HG03025 (cell line): Measurements from ENCODE around the gene FRZB.

Experiments used
- ATAC-seq: cut with Tn5 transposase; IDR thresholded peaks from one replicate; pipeline ENCODE4 v1.9.1; 2021; ENCODE audit warnings: mild to moderate bottlenecking, moderate library complexity; ENCODE audit not compliant: unreplicated experiment, low FRiP score

Gene FRZB

GRCh38 chr2:182852801-182853200 lies 13.6 kb downstream of the FRZB start:
- ATAC-seq, result no peak

GRCh38 chr2:182852090-182852489 lies 14.3 kb downstream of the FRZB start:
- ATAC-seq, result no peak

GRCh38 chr2:182845794-182846417 lies 20.5 kb downstream of the FRZB start:
- no peak for ATAC-seq

GRCh38 chr2:182836451-182836850 lies 30.0 kb downstream of the FRZB start:
- no peak for ATAC-seq

- ATAC-seq, result no peak
Observed at GRCh38 chr2:182834293-182834692, 32.1 kb downstream of the FRZB start.

GRCh38 chr2:182833084-182833854 lies 33.2 kb downstream of the FRZB start:
- no peak for ATAC-seq

- no peak for ATAC-seq
Observed at GRCh38 chr2:182831921-182832320, 34.5 kb downstream of the FRZB start.

- ATAC-seq, result no peak
Observed at GRCh38 chr2:182831101-182831500, 35.3 kb downstream of the FRZB start.

- ATAC-seq, result no peak
Observed at GRCh38 chr2:182827182-182827879, 39.1 kb downstream of the FRZB start.

- ATAC-seq, result no peak
Observed at GRCh38 chr2:182826496-182826895, 39.9 kb downstream of the FRZB start.

GRCh38 chr2:182826064-182826463 lies 40.4 kb downstream of the FRZB start:
- no peak for ATAC-seq

GRCh38 chr2:182824767-182825158 lies 41.7 kb downstream of the FRZB start:
- no peak for ATAC-seq

GRCh38 chr2:182824056-182824766 lies 42.2 kb downstream of the FRZB start:
- ATAC-seq, result no peak

- no peak for ATAC-seq
Observed at GRCh38 chr2:182822733-182823132, 43.7 kb downstream of the FRZB start.

GRCh38 chr2:182821182-182821581 lies 45.3 kb downstream of the FRZB start:
- no peak for ATAC-seq

- ATAC-seq, result no peak
Observed at GRCh38 chr2:182819412-182819811, 47.0 kb downstream of the FRZB start.

- ATAC-seq, result no peak
Observed at GRCh38 chr2:182818925-182819324, 47.5 kb downstream of the FRZB start.

- ATAC-seq, result no peak
Observed at GRCh38 chr2:182818501-182818900, 47.9 kb downstream of the FRZB start.

GRCh38 chr2:182817558-182817957 lies 48.9 kb downstream of the FRZB start:
- no peak for ATAC-seq

- ATAC-seq, result no peak
Observed at GRCh38 chr2:182816866-182817265, 49.6 kb downstream of the FRZB start.

GRCh38 chr2:182814804-182815203 lies 51.6 kb downstream of the FRZB start:
- ATAC-seq, result no peak
